Measurements from ENCODE around the gene CNN2. TPM values are rescaled to one million over a fixed set of nuclear protein-coding genes. Genes with fewer than 3 reads are reported as not detected.
A peak's percentile ranks its signal among the peaks of the same experiment; 100 is the strongest.

CNN2 gene
- total and polyA plus RNA-seq, 2 of the 13 experiments (the other 11 are each of a cell fraction or from before 2014, with no cell fraction given), result 63.6 to 70.0 TPM

- no peak for TF ChIP-seq TAF1 (CRISPR knock-in tag; IDR thresholded peaks at IDR 0.05)
- no peak for TF ChIP-seq KLF15 (CRISPR knock-in tag; IDR thresholded peaks at IDR 0.05; ENCODE audit: borderline replicate concordance)
- TF ChIP-seq SNAPC4 (CRISPR knock-in tag; IDR thresholded peaks at IDR 0.05), result no peak
These were observed 35.1 kb upstream of the CNN2 start (continued) for GRCh38 chr19:991174-991931.

GRCh38 chr19:991932-992669 lies 34.3 kb upstream of the CNN2 start:
- no peaks in the 10 kb centered on the region for H3K79me2 ChIP-seq (ENCODE audit: insufficient read depth, low read length)
- ChIA-PET CTCF (ENCODE audit: low intra/inter-chr PET ratio, low total read pairs) (no interaction called here), POLR2A (interaction anchor here (2.2 kb wide), 1 partner anchor 8 kb away, joined by 14 read pairs; the partner anchor contains the start of gene WDR18)
- H3K9ac ChIP-seq (ENCODE audit: insufficient read depth, low read depth, low read length), result peak overlapping the region; percentile 41; the same call in 1 of the 2 replicates
- H3K27me3 ChIP-seq (ENCODE audit: control insufficient read depth in 1 of 2, insufficient read depth in 2 of 2, low read length in 2 of 2), result no peaks in the 10 kb centered on the region
- H3K4me3 ChIP-seq (replicated peaks in 1 of 3; ENCODE audit: insufficient read depth in 1 of 3, low read depth in 2 of 3, low read length in 3 of 3), result no peak overlapping the region
- peaks cover 15 to 29% of the 10 kb centered on the region in 2 experiments for H3K36me3 ChIP-seq (replicated peaks in 1 of 2; ENCODE audit: control insufficient read depth in 1 of 2, insufficient read depth in 2 of 2, low read length in 2 of 2)
- H3K4me2 ChIP-seq (ENCODE audit: low read depth, low read length), result no peak overlapping the region
- DNase-seq (ENCODE audit: low spot score) (no peak), FAIRE-seq (no peak), ATAC-seq (no peak)
- intact Hi-C loops (cut with micrococcal nuclease; ENCODE audit: unreplicated experiment), result loop anchor here (10.0 kb wide), 1 partner anchor 207 kb away; no protein-coding TSS in a partner anchor
- H3K4me1 ChIP-seq (ENCODE audit: insufficient read depth, low read length), result peaks cover 39% of the 10 kb centered on the region
- WGBS (ENCODE audit: low lambda C conversion rate), result over 99% methylated on average over 24 of the region's 42 CpGs
- no peak overlapping the region for H2AFZ ChIP-seq (ENCODE audit: low read length)
- no TSS peak for BruUV-seq (replicated peaks)
- no peaks in the 10 kb centered on the region for H3K9me3 ChIP-seq (ENCODE audit: low read length)
- peaks cover 6% of the 10 kb centered on the region; the same call in 1 of the 2 replicates for H4K20me1 ChIP-seq (ENCODE audit: insufficient read depth, low read length)
- in situ Hi-C loops (cut with HindIII; ENCODE audit: extremely low pct_ligation_motif_present, low pct_unique_long_range_greater_than_20kb), result no loop called here
- peak overlapping the region; percentile 86 for H3K27ac ChIP-seq (ENCODE audit: extremely low read length, insufficient read depth, low read length)
- no peak for TF ChIP-seq TOE1 (CRISPR knock-in tag; IDR thresholded peaks at IDR 0.05)
- no peak for TF ChIP-seq FOXP1 (IDR thresholded peaks at IDR 0.05)
- TF ChIP-seq FOXP1 (CRISPR knock-in tag; IDR thresholded peaks at IDR 0.05), result no peak
- no peak for TF ChIP-seq TOPORS (CRISPR knock-in tag; IDR thresholded peaks at IDR 0.05)
- TF ChIP-seq ZNF350 (CRISPR knock-in tag; IDR thresholded peaks at IDR 0.05; ENCODE audit: borderline replicate concordance, low read depth), result no peak
- peak; percentile 25; the same call in 1 of the 2 replicates for TF ChIP-seq SP4 (CRISPR knock-in tag; IDR thresholded peaks at IDR 0.05)
- no peak for TF ChIP-seq ZUFSP (CRISPR knock-in tag; IDR thresholded peaks at IDR 0.05; ENCODE audit: borderline replicate concordance)

Data from HepG2 (cell line).